NCI-H774 (cell line): Measurements from ENCODE around the gene PRKACB.
"Not testable (repeated sequence)": the region's sequence is repeated elsewhere in the genome, so short reads cannot be mapped to it uniquely, and the experiment has no call there.

Experiments used
- DNase-seq: peaks from one replicate; lab custom pipeline; 2025; lab: John Stamatoyannopoulos, UW

PRKACB gene

GRCh38 chr1:84143796-84144565 is at the start of gene PRKACB:
PRKACB (plus strand) TSS chr1:84144271; CDS start chr1:84144362, 91 bp downstream.
- DNase-seq = no peak

DNA sequence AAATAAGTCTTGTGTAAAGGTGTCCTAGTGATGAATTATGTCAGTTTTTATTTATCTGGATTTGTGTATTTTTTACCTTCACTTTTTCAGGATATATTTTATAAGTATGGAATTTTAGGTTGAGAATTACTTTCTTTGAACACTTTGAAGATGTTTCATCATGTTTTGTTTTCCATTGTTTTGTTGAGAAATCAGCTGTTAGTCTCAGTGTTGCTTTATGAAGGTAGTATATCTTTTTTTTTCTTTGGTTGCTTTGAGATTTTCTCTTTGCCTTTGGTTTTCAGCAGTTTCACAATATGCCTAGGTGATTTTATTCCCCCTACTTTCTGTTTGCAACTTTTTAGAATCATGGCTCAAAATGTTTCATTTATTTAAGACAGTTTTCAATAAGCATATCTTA is 48.8 kb upstream of the PRKACB start:
- no peak for DNase-seq

- DNase-seq = no peak
Measured at GRCh38 chr1:84096176-84096575, 47.9 kb upstream of the PRKACB start.

DNA sequence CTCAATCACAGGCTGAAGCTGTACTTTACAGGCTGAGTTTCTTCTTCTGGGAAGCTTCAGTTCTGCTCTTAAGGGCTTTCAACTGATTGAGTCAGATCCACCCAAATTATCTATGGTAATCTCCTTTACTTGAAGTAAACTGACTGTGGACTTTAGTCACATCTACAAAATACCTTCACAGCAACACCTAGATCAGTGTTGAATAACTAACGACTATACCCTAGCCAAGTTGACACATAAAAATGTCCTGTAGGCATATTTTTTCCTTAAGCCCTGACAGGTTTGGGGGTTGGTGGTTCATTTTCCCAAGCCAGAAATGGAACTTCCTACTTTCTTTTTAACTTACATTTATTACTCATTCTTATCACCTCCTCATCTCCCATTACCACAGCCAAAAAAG is 42.9 kb upstream of the PRKACB start:
- no peak for DNase-seq

GRCh38 chr1:84103197-84103992 is 40.7 kb upstream of the PRKACB start:
- DNase-seq = peak; percentile 62

- not testable (repeated sequence) for DNase-seq
Measured at GRCh38 chr1:84107538-84107937, 36.5 kb upstream of the PRKACB start.

GRCh38 chr1:84107955-84108354 is 36.1 kb upstream of the PRKACB start:
- DNase-seq = no peak

DNA sequence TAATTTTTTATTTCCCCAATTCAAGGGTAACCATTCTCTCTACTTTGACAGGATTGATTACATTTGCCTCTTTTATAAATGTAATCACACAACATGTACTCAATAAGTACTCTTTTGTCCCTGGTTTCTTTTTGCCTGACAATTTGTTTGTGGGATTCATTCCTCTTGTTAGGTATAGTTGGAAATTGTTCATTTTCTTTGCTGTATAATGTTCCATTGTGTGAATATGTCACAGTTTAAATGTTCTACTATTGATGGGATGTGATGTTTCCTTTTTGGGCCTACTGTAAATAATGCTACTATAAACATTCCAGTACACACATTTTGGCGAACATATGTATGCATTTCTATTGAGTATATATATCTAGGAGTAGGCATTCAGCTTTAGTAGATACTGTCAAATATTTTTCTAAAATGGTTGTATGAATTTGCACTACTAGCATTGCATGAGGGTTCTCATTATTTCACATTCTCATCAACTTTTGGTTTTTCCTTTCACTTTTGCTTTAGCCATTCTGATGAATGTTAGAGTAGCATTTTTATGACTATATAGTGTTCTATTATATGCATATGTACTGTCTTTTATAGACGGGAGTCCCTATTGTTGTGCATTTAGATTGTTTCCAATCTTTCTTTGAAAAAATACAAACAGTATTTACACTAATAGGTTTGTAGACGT is 35.0 kb upstream of the PRKACB start:
- DNase-seq = no peak

- DNase-seq = no peak
Measured at GRCh38 chr1:84110629-84111028, 33.4 kb upstream of the PRKACB start.

DNA sequence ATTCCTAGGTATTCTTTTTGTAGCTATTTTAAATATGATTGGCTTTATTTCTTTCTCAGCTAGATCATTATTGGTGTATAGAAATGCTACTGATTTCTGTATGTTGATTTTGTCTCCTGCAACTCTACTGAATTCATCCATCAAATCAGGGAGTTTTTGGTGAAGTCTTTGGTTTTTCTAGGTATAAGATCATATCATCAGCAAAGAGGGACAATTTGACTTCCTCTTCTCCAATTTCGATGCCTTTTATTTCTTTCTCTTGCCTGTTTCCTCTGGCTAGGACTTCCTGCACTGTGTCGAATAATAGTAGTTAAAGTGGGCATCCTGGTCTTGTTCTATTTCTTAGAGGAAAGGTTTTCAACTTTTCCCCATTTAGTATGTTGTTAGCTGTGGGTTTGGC is 27.5 kb upstream of the PRKACB start:
- DNase-seq = no peak

DNA sequence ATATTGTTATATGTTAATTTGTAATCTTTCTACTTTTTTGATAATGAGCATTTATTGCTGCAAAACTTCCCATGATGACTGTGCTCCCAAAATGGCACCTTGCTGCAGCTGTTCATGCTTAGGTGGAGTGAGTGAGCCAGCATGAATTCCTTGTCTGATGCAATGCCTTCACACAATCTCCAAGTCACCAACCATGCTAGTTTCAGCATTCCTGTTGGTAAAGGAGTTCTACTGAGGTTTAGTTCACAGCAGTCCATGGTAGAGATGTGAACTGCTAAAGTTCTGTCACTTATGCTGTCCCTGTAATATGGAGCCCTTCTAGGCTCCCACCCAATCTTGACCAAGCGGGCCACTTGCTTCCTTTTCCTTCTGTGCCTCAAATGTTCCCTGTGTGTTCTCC is 26.2 kb upstream of the PRKACB start:
- no peak for DNase-seq

DNA sequence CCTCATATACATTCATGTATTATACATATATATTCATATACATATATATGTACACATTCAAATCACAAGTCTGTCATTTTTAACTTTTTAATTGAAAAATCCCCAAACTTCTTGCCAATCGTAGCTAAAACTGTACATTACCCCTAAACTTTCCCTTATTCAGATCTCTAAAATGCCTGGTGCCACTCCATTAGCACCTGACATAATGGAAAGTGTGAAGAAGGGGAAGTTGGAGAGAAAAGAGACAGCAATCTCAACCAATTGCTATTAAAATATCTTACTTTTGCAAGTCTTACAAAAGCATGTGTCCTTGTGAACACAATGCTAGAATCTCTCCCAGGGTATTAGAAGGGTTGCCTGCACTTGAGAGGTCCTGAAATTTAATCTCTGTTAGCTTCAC is 22.7 kb upstream of the PRKACB start:
- no peak for DNase-seq

GRCh38 chr1:84122780-84123382 is 21.2 kb upstream of the PRKACB start:
- DNase-seq = no peak

- no peak for DNase-seq
Measured at GRCh38 chr1:84133479-84133878, 10.6 kb upstream of the PRKACB start.

GRCh38 chr1:84135341-84135740 is 8.7 kb upstream of the PRKACB start:
- no peak for DNase-seq

DNA sequence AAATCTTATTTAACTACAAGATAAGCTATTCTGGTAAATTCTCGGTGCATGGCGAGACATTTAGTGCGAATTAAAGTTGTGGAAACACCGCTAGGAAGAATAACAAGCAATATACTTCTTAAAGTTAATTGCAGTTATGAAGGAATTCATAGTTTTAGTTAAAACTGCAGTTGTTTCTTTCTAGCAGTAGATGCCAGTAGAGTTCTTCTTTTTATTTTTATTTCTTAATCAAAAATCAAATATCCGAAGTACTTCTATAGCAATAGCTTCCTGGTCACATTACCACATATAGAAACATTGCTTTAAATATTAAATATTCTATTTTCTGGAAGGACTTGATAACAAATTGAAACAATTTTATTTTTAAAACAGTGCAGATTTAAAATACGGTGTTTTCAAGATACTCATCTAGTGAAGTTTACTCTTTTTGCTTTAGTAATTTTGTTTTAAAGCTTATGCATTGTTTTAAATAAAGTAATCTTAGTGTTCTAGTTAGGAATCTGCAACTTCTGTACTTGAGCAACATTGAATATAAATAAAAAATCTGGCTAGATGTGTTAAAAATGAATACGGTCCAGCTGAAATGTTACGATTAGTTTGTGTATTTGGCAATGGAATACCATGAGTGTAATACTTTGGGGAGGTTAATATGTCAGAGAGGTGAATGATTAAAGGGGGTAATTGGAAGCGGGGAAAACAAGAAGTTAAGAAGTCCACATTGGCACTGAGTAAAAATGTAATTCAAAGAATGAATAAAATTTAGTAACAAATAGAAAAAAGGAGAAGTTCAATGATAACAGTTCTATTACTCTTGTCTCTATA is 2.7 kb upstream of the PRKACB start:
- DNase-seq = no peak

DNA sequence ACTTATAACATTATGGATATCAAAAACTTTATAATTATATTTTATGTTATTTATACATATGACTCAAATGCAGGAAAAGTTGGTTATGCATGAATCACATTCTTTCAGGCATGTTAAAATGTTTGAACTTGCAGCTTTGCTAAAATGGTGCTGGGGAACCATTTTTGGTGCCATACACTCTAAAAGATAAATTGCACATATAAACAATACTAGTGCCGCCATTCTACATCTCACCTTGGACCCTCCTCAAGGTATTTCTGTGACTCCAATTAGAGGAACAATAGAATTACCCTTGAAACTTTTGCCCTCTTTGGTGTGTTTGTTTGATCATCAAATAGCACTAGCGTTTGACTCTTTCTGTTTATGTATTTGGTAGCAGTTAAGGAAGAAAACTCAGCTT is 997 bp downstream of the PRKACB start:
- no peak for DNase-seq

DNA sequence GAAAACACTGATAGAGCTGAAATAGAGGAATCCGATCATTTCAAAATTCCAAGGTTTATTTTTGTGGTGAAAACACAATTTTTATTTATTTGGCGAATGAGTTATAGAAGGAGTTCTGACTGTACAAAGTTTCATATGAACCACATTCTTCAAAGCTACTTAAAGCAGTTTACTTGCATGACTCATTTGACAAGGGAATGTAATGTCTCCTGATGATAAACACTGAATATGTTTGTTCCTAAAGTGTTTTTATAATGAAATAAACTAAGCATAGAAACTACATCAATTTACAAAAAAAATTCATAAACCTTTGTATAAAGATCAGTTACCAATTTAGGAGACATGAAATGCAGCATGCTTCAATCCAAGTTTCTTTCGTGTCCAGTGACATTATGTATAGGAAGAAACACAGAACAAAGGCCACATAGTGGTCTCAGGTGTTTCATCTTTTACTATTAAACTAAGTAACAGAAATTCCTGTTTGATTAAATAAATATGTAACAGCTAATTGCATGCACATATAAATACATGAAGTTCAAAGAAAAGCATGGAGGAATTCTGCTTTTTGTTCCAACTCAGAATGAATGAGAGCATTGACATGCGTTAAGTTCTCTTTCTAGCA is 2.5 kb downstream of the PRKACB start:
- DNase-seq = no peak

GRCh38 chr1:84148758-84149157 is 4.7 kb downstream of the PRKACB start:
- DNase-seq = no peak

DNA sequence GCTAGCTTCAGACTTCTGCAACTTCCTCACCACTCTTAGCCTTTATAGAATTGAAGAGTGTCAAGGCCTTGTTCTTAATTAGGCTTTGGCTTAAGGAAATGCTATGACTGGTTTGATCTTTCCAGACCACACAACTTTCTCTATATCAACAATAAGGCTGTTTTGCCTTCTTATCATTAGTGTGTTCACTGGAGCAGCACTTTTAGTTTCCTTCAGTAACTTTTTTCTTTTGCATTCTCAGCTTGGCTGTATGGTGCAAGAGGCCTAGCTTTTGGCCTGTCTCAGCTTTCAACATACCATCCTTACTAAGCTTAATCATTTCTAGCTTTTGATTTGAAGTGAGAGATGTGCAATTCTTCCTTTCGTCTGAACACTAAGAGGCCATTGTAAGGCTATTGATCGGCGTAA is 8.6 kb downstream of the PRKACB start:
- no peak for DNase-seq

GRCh38 chr1:84155517-84155916 is 11.4 kb downstream of the PRKACB start:
- no peak for DNase-seq
